SKM-1 treated with dmso at 0.1 percent for 144 hours (cell line): ENCODE results near the gene BRD3.

Experiments
- DNase-seq: peaks from one replicate; lab custom pipeline; 2025; ENCODE audit not compliant: unreplicated experiment; lab: John Stamatoyannopoulos, UW

Gene BRD3

DNA sequence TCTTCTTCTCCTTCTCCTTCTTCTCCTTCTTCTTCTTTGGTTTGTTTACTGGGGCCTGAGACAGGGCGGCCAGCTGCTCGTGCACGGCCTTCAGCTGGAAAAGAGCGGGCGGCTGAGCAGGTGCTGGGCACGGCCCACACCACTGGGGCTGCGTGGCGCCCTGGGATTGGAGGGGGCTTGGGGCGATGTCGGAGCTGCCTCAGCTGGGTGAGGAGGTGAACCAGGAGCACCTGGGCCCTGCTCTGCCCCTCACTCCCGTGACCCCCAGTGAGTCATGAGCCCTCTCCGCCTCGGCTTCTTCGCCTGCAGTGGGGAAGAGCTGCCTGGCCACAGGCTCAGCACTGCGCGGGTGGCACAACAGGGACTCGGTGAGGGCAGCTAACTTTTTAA lies 27.7 kb downstream of the BRD3 start:
- DNase-seq = no peak

DNA sequence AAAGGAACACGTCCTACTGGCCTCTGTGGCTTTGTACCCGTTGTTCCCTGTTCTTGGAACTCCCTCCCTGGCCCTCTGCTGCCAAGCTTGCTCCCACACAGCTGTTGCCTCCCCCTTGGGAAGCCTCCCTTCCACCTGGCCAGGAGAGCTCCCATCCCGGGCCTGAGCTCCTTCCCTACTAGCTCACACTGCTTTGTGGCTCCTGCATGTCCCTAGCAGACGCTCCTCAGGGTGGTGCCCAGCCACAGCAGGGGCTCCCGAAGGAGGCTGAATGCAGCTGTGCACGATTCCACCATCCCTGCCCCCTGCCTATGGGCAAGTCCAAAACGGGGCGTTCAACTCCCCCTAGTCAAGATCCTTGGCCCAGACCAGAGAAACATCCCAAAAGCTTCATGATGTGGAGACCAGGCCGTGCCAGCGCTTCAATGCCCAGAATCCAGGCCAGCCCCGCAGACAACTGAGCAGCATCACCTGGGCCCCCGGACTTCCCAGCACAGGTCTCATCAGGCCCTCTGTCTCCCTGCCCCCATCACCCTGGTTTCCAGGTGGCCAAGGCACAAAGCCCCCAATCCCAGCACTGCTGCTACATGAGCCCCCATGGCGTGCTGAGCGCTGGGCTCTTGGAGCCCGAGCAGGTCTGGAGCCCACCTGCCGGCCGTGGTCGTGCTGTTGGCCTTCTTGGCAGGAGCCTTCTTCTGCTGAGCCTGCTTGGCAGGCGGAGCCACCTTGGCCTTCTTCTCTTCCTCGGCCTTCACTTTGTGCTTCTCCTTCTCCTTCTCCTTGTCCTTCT lies 28.2 kb downstream of the BRD3 start:
- no peak for DNase-seq

DNA sequence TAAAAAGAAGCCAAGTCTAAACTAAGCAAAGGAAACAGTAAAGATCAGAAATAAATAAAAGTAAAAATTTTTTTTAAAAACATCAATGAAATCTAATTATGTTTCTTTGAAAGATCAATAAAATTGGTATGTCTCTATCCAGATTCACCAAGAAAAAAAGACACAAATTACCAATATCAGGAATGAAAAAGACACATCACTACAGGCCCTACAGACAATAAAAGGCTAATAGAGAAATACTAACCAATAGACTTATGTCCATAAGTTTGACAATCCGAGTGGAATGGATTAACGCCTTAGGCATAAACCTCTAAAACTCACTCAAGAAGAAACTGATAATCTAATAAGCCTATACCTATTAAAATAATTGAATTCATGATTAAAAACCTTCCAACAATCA lies 30.2 kb downstream of the BRD3 start:
- DNase-seq = no peak

DNA sequence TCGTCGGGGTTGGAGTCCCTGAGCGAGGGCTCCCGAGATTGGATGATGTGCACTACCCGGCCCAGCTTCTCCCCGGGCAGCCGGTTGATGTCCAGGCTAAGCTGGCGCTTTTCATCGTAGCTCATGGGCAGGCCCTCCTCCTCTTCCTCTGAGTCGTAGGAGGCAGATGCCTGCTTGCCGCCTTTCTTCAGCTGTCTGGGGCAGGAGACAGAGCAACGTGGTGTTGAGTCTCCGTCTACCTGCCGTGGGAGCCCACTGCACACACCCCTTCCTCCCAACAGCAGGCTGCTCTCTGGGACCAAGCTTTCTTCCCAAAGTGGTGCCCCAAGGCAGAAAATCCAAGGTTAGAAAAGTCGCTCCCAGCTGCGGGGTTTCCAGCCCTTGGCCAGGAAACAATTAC lies 31.7 kb downstream of the BRD3 start:
- no peak for DNase-seq

DNA sequence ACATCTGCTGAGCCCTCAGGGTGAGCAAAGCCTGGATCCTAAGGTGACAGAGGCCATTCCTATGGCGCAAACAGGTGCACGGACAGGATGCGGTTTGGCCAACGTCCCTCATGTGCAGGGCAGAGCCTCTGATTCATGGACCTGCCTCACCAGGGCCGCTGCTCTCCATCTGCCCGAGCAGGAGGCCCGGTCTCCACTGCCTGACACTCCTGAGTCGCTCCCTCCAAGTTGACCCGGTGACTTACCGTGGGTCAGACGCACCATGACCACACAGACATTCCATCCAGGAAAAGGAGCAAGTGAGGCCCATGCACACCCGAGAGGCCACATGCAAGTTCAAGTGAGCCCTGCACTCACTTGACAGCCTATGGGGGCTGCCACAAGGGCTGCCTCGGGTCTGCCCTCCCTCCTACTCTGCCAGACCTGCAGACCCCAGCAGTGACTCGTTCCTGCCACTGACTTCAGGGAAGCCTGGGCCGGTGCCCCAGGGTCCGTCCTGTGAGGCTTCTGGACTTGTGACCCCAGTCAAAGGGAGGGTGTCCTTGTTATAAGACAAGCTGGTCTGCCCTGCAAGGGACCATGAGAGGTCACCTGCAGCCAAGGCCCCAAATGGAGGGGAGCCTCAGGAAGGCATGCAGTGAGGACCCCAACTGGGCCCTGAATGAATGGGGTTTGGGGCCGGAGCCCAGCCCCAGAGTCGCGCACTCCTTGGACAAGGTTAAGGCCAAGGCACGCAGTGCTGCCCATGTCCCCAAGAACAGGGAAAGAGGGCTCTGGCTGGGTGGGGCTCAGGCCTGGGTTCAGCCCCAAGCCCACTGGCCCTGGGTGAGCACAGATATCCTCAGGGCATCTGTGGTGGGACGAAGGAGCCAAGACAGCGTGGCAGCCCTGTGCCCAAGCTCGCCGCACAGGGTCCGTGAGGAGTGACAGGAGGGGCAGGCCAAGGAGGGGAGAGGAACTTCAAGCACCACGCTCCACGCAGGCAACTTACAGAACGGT lies 32.5 kb downstream of the BRD3 start:
- no peak for DNase-seq

DNA sequence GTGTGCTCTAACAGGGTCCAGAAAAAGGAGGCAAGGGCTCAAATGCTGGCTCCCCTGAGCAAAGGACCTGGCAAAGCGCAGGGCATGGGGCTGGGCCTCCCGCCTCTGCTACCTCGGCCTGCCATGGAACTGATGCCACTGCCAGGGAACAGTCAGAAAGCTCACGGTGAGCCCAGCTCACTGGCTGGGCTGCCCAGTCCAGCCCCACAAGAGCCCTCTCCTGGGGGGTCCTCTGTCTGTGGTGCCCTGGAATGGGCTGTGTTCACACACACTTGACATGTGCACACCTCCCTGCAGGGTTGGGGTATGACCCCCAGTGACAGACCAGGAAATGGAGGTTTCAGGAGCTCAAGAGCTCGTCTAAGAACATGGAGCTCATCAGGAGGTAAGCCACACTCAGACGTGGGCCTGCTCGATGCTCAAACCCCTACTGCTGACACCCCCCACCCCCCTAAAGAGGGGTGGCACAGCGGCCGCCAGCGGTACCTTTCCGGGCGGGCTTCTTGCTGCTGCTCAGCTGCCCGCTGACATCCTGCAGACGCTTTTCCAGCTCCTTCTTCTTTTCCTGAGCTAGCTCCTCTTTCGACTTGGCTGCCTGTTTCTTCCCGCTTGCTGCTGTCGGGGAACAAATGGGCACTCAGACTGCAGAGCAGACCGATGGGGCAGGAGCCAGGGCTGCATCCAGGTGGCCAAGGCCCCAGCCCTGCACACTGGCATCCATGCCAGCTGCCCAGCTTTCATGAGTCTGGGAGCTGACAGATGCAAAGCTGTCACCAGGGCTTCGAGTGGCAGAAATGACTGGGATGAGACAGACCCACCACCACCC lies 33.4 kb downstream of the BRD3 start:
- DNase-seq = no peak

DNA sequence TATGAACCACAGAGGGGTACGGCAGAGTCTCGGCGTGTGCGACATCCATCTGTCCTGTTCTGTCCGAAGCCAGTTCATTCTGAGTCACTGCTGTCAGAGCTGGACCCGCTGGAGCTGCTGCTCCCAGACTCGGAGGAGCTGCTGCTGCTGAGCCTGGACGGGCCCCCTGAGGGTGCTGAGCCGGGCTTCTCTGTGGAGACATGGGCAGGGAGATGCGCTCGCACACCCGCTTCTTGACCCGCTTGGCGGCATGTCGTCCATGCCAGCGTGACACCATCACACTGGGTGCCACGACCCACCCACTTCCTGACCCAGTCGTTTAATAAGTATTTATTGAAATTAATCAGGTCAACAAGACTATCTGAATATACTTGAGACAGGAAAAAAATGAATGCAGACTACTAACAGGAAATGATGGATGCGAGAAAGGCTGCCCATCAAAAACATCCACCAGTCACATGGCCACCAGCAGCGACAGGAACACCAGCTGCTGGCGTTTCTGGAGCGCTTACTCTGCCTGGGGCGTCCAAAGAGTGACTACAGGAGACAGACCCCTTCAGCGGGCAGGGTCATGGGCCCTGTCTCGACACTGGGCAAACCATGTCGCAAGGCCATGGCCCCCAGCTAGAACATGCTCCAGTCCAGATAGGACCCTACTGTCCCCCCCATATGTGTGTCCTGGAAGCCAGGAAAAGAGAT lies 34.2 kb downstream of the BRD3 start:
- no peak for DNase-seq

DNA sequence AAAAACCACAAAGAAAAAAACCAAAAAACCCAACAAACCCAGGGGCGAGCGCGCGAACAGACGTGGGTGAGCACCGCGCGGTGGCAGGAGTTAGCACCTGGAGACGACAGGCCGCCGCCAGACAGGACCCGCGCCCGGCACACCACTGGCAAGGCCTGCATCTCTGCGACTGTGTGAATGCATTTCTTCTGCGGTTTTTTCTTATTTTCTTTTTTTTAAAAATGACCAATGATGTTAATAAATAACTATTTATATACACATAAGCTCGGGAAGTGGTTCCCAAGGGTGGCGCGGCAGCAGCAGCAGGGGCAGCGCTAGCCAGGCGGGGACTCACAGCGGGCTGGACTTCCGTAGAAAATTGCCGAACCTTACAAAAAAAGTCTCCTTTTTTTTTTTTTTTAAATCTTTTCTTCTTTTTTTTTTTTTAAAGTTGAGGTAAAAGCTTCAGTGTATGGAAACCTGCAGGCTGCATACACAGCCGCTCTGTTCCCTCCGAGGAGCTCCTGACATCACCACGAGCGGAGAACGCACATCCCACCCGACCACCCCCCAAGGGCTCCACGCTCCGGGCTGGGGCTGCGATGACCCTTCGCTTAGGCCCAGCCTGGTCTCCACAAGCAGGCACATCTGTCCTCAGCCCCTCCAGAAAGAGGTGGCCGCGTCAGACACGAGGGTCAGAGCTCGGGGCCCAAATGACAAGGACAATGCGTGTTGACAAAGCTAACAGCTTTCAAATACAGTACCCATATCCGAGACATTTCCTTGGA lies 35.2 kb downstream of the BRD3 start:
- no peak for DNase-seq

DNA sequence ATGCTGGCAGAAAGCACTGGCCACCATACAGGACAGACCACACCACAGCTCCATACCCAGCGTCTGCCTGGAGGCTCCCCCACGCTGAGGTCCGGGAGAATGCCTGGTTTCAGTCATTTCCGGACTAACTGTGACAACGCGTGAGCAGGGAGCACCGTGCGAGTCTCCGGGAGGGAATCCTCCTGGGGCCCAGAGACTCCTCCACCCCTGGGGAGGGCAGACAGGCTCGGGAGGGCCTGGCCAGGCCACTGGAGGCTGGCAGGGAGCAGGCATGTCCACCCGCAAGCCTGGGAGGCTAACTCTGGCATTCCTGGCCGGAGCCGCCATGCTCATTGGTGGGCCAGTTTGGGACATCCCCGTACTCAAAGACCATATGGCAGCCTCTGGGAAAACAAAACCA lies 36.0 kb downstream of the BRD3 start:
- no peak for DNase-seq

DNA sequence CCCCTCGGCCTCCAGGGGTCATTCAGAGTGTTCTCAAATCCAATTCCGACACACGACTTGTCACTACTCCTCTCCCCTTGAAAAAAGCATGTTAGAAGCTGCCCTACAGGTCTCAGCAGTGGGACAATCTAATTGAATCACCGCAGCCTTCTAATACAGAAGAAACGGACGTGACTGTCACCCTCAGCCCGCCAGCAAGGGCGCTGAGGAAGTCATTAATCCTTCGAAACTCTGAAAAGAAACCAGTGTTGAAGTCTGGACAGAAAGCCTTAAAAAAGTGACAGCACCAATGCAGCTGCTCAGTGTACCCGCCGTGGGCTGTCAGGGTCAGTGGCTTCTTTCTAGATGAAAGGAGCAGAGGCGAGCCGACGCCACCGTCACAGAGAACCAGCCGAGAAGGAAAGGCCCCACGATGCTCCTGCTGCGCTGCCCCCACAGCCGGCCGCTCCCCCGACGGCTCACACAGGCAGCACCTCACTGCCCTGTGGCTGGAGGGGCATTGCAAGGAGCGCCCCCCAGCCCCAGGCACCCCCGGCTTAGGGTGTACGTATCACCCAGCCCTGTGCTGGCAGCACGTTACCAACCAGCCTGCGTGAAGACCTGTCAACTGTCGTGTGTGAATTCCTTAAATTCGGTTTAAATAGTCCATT lies 36.9 kb downstream of the BRD3 start:
- DNase-seq = no peak

DNA sequence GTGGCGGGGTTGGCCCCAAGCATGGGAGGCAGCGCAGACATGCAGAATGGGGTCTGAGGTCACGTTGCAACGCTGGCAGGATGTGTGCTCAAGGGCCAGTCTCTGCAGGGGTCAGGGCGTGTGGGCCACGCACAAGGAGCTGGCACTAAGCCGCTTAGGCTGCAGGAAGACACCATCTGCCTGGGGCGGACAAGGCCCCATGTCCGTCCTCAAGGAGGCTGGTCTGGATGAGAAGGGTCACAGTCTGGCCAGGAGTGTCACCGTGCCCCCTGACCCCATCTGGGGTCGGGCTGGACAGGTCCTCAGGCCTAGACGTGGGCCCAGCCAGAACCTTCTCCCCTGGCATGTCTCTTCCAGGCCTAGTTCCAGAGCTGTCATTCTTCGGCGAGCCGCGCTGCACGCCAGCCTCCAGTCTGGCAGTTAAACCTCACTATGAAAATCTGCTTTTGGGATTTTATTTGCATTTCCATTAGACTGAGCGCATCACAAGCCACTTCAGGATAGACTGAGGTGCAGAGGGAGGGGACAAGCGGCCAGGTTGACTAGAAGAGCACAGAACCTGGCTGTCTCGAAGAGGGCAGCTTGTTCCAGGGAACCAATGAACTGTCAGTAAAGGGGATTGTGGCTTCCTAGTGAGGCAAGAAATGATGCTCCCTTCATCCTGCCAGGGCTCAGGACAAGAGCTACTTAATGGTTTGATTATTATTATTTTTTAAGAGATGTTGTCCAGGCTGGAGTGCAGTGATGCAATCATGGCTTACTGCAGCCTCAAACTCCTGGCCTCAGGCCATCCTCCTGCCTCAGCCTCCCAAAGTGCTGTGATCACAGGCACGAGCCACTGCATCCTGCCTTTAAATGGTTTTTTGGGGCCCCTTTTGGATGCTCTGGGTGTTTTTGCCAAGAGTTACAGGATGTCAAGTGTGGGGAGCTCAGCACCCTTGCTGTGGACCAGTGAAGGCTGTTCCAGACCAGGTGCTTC lies 38.3 kb downstream of the BRD3 start:
- no peak for DNase-seq

DNA sequence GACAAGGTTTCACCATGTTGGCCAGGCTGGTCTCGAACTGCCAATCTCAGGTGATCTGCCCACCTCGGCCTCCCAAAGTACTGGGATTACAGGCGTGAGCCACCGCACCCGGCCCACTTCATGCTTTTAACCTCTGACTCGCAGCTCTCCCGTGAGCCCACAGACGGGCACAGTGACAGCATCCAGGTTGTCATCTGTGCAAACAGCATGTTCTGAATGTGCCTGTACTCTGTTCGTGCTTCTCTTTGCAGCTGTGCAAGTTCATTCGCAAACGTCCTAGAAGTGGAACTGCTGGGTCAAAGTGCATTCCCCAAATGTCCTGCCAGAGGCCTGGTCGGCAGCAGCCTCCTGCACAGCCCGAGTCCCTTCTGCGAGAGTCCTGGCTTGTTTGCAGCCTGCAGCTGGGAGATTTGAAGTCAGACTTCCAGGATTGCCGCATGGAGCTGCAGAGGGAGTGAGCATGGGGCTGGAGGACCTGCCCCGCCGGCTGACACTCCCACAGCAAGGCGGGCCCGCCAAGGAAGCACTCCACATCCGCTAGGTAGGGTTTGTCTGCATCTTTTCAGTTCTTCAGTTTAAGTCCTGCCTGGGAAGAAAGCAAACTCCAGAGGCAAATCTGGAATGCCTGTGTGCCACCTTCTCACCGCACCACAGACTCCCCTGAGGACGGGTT lies 39.1 kb downstream of the BRD3 start:
- no peak for DNase-seq

DNA sequence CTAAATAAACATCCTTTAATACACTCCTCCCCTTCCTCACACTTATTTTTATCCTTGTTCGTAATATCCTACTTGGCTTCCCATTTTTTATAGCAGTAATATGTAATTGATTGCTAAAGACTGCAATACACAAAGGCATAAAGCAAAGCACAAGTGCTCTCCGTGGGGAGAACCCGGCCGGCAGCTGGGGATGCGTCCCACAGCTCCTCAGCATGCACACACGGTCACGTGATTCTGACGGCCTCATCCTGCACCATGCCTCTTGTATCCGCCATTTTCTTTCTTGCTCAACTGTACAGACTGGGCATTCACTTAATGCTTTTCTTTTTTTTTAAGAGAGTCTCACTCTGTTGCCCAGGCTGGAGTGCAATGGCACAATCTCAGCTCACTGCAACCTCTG lies 39.8 kb downstream of the BRD3 start:
- no peak for DNase-seq

DNA sequence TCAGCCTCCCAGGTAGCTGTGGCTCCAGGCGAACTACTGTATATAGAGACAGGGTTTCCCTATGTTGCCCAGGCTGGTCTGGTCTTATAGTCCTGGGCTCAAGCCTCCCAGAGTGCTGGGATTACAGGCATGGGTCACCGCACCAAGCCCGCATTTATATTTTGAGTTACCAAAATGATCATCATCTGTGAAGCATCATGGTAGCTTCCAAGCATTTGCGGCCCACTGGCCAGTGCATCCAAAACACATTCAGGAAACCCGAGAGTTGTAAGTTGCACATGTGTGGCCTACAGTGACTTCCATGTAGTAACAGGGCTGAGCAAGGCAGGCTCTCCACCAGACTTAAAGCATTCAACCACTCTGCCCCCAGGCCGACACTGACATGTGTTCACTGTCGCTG lies 40.3 kb downstream of the BRD3 start:
- DNase-seq = no peak

DNA sequence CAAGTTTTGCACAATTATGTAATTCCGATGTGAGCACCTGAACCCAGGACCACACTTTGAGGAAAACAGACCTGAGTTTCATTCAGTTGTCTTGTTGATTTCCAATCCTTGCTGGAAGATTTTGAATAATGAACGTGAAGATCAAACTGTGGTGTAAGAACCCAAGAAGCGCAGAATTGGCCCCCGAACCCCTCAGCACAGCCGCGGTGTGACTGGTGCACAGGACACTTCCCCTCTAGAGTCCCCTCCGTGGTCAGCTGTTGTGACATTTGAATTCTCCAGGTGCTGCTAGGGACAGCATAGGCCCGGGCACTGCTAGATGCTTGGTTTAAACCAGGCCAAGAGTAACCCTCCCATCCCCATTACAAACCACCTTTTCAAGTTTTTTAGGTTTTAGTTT lies 40.8 kb downstream of the BRD3 start:
- DNase-seq = no peak

DNA sequence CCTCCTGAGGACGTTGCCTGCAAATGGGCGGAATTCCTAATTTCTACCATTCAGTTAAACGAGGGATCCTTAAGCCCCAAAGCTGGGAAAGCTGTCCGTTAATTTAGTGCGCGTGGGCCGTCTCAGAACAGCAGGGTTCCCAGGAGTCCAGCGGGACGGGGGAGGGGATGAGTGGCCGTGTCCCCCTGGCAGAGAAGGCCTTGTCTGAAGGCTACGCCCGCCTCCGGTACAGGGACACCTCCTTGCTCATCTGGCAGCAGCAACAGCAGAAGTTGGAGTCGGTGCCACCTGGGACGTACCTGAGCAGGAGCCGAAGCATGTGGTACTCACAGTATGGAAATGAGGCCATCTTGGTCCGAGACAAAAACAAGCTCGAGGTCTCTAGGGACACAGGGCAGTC lies 41.2 kb downstream of the BRD3 start:
- DNase-seq = no peak

DNA sequence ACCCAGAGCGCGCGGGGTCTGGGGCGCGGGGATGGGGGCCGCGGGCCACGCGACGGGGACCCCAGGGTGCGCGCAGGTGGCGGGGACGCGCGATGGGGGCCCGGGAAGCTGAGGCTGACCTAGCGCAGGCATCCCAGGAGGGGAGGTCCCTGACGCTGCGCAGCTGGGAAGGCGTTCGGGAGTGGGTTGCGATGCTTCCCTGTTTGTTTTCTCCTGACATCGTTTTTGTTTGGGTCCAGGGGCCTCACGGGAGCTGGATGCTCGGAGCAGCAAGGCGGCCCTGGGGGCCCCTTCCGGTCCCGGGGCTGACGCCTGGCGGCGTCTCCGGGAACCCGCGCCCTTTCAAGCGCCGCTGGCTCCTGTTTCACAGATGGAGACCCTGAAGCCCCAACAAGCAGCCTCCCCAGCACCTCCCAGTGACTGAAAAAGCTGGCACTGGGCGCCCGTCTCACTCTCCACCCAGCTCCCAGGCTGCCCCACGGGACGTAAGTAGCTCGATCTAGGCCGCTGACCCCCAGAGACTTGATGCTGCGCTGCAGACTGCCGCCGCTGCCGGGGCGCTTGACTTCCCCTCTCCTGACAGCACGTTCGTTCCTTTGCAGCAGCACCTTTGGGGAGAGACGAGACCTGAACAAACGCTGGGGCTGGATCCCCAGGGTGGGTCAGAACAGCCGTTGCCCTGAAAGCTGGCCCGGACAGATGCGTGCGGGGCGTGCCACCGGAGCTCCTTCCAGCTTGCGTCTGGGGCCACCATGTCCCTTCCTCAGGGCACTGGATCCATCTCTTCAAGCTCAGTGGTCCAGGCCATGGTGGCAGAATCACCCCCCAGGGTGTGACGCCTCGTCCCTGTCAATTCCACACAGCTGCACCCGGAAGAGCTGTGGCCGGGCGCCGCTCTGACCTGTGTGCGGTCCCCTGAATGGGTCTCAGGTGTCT lies 42.0 kb downstream of the BRD3 start:
- peak; percentile 6 for DNase-seq
